HG02759 (cell line): ENCODE results near the gene RIN3.

Experiments used
- ATAC-seq: cut with Tn5 transposase; IDR thresholded peaks from one replicate; pipeline ENCODE4 v1.9.1; 2021; ENCODE audit warnings: mild to moderate bottlenecking, moderate library complexity; ENCODE audit not compliant: unreplicated experiment

RIN3 gene

GRCh38 chr14:92507174-92507768 lies 6.3 kb upstream of the RIN3 start:
- peak; percentile 54 for ATAC-seq

GRCh38 chr14:92510972-92511371 lies 2.6 kb upstream of the RIN3 start:
- ATAC-seq: no peak

- no peak for ATAC-seq
Measured at GRCh38 chr14:92511453-92512238, 1.9 kb upstream of the RIN3 start.

GRCh38 chr14:92512807-92513203 lies 776 bp upstream of the RIN3 start:
- ATAC-seq: no peak

- peak; percentile 44 for ATAC-seq
Measured at GRCh38 chr14:92513966-92514843, 624 bp downstream of the RIN3 start.

GRCh38 chr14:92514844-92515514 lies 1.4 kb downstream of the RIN3 start:
- no peak for ATAC-seq

- ATAC-seq: no peak
Measured at GRCh38 chr14:92515546-92516343, 2.2 kb downstream of the RIN3 start.

GRCh38 chr14:92516344-92516965 lies 2.9 kb downstream of the RIN3 start:
- no peak for ATAC-seq

- no peak for ATAC-seq
Measured at GRCh38 chr14:92516966-92517506, 3.5 kb downstream of the RIN3 start.

- ATAC-seq: no peak
Measured at GRCh38 chr14:92517761-92518160, 4.2 kb downstream of the RIN3 start.

- no peak for ATAC-seq
Measured at GRCh38 chr14:92519246-92520101, 5.9 kb downstream of the RIN3 start.

GRCh38 chr14:92520102-92521057 lies 6.8 kb downstream of the RIN3 start:
- no peak for ATAC-seq

GRCh38 chr14:92521058-92521415 lies 7.5 kb downstream of the RIN3 start:
- ATAC-seq: no peak

- no peak for ATAC-seq
Measured at GRCh38 chr14:92523752-92524151, 10.2 kb downstream of the RIN3 start.

GRCh38 chr14:92524602-92525185 lies 11.1 kb downstream of the RIN3 start:
- ATAC-seq: no peak

- no peak for ATAC-seq
Measured at GRCh38 chr14:92525322-92526095, 11.9 kb downstream of the RIN3 start.
